Activated CD4-positive, alpha-beta memory T cell treated with anti-CD3 and anti-CD28 coated beads, Interleukin-2, amount 10 ng/mL, durations not matched to agents 7 days and 5 days (primary cell): ENCODE measurements around the gene BTBD9. TPM values are rescaled to one million over a fixed set of nuclear protein-coding genes. Genes with fewer than 3 reads are reported as not detected.

Experiments
- CTCF ChIA-PET: fragments of 350-600 bp; sonication (Branson Sonifier 250); formaldehyde crosslinking; loops from one replicate; lab custom pipeline; 2021; ENCODE audit warnings: antibody characterized with exemption, inconsistent platforms; lab: Charles Lee
- POLR2A ChIA-PET: fragments of 350-600 bp; sonication (Branson Sonifier 250); formaldehyde crosslinking; loops from one replicate; lab custom pipeline; 2021; ENCODE audit warnings: antibody characterized with exemption; lab: Charles Lee
- DNase-seq: peaks from one replicate; pipeline ENCODE4 v3.0.0-alpha.2; 2020
- H3K27ac Mint-ChIP-seq: one replicate; pipeline ENCODE4 v1.8.0; 2021; ENCODE audit warnings: mild to moderate bottlenecking, mixed read lengths
- H3K27me3 Mint-ChIP-seq: one replicate; pipeline ENCODE4 v1.8.0; 2021; ENCODE audit warnings: mixed read lengths
- H3K36me3 Mint-ChIP-seq: one replicate; pipeline ENCODE4 v1.8.0; 2021; ENCODE audit warnings: low read depth, mixed read lengths
- H3K4me1 Mint-ChIP-seq: one replicate; pipeline ENCODE4 v1.8.0; 2021; ENCODE audit warnings: mixed read lengths
- H3K4me3 Mint-ChIP-seq: one replicate; pipeline ENCODE4 v1.8.0; 2021; ENCODE audit warnings: mild to moderate bottlenecking, mixed read lengths
- H3K9me3 Mint-ChIP-seq: one replicate; pipeline ENCODE4 v1.8.0; 2021; ENCODE audit warnings: mixed read lengths
- total RNA-seq, 2 experiments: library from RNA; stranded (reverse); gene quantifications; one replicate each; pipeline ENCODE4 v1.2.3, GENCODE V29; 2021

BTBD9 gene
- total RNA-seq = 10 to 100 TPM; 14.7 to 16.1 TPM

GRCh38 chr6:38639498-38640215, at the start of gene BTBD9:
BTBD9 (minus strand) TSS chr6:38639929.
- CTCF ChIA-PET = no interaction called here
- no peaks in the 10 kb centered on the region for H3K9me3 Mint-ChIP-seq
- peak within 1 kb of the TSS; percentile 88 for H3K4me3 Mint-ChIP-seq
- H3K4me1 Mint-ChIP-seq = peaks cover 45% of the 10 kb centered on the region
- POLR2A ChIA-PET = interaction anchor here (0.6 to 2.3 kb wide), 8 partner anchors 62 to 821 kb away, joined by 3 to 15 read pairs (median 4); partner anchors contain the start of gene GLO1
- H3K36me3 Mint-ChIP-seq = peaks cover 2% of the 10 kb centered on the region
- peak; percentile 86 for DNase-seq
- peak within 1 kb of the TSS; percentile 87 for H3K27ac Mint-ChIP-seq
- no peaks in the 10 kb centered on the region for H3K27me3 Mint-ChIP-seq

- POLR2A ChIA-PET = no interaction called here
- Mint-ChIP-seq H3K4me3 (no peak overlapping the region), H3K27ac (peak overlapping the region; percentile 12), H3K9me3 (no peaks in the 10 kb centered on the region), H3K4me1 (peaks cover 16% of the 10 kb centered on the region), H3K27me3 (no peaks in the 10 kb centered on the region), H3K36me3 (peaks cover 32% of the 10 kb centered on the region)
- CTCF ChIA-PET = interaction anchor here (0.8 kb wide), 1 partner anchor 80 kb away, joined by 3 read pairs; no protein-coding TSS in a partner anchor
- no peak for DNase-seq
Measured at GRCh38 chr6:38688579-38689087, 48.9 kb upstream of the BTBD9 start.

- CTCF ChIA-PET = no interaction called here
- H3K27me3 Mint-ChIP-seq = no peaks in the 10 kb centered on the region
Measured at GRCh38 chr6:38687549-38687948, 47.8 kb upstream of the BTBD9 start.

GRCh38 chr6:38687043-38687353, 47.3 kb upstream of the BTBD9 start:
- no peaks in the 10 kb centered on the region for H3K9me3 Mint-ChIP-seq
- DNase-seq = no peak
- ChIA-PET CTCF (no interaction called here), POLR2A (no interaction called here)
- H3K27ac Mint-ChIP-seq = no peak overlapping the region
- no peaks in the 10 kb centered on the region for H3K27me3 Mint-ChIP-seq
- no peak overlapping the region for H3K4me3 Mint-ChIP-seq
- H3K36me3 Mint-ChIP-seq = peaks cover 29% of the 10 kb centered on the region
- H3K4me1 Mint-ChIP-seq = peaks cover 16% of the 10 kb centered on the region

More at GRCh38 chr6:38687549-38687948, 47.8 kb upstream of the BTBD9 start:
- Mint-ChIP-seq H3K4me1 (peaks cover 16% of the 10 kb centered on the region), H3K4me3 (no peak overlapping the region), H3K36me3 (peaks cover 28% of the 10 kb centered on the region), H3K27ac (no peak overlapping the region), H3K9me3 (no peaks in the 10 kb centered on the region)
- DNase-seq = no peak
- POLR2A ChIA-PET = no interaction called here

GRCh38 chr6:38686270-38687042, 46.7 kb upstream of the BTBD9 start:
- no peak overlapping the region for H3K27ac Mint-ChIP-seq
- no peak overlapping the region for H3K4me3 Mint-ChIP-seq
- peaks cover 16% of the 10 kb centered on the region for H3K4me1 Mint-ChIP-seq
- H3K9me3 Mint-ChIP-seq = no peaks in the 10 kb centered on the region
- no peak for DNase-seq
- ChIA-PET POLR2A (interaction anchor here (0.9 to 1.8 kb wide), 2 partner anchors 15 to 16 kb away, joined by 3 to 5 read pairs; partner anchors contain the start of gene GLO1), CTCF (no interaction called here)
- no peaks in the 10 kb centered on the region for H3K27me3 Mint-ChIP-seq
- peaks cover 31% of the 10 kb centered on the region for H3K36me3 Mint-ChIP-seq

GRCh38 chr6:38684904-38685303, 45.2 kb upstream of the BTBD9 start:
- CTCF ChIA-PET = no interaction called here
- POLR2A ChIA-PET = interaction anchor here (1.8 kb wide), 1 partner anchor 18 kb away, joined by 5 read pairs; the partner anchor contains the start of gene GLO1
- H3K4me3 Mint-ChIP-seq = no peak overlapping the region

GRCh38 chr6:38684237-38684636, 44.5 kb upstream of the BTBD9 start:
- Mint-ChIP-seq H3K36me3 (peaks cover 41% of the 10 kb centered on the region), H3K9me3 (no peaks in the 10 kb centered on the region), H3K27ac (no peak overlapping the region), H3K27me3 (no peaks in the 10 kb centered on the region), H3K4me3 (no peak overlapping the region), H3K4me1 (peaks cover 13% of the 10 kb centered on the region)
- CTCF ChIA-PET = no interaction called here
- POLR2A ChIA-PET = no interaction called here
- DNase-seq = no peak

More at GRCh38 chr6:38684904-38685303, 45.2 kb upstream of the BTBD9 start:
- no peak for DNase-seq
- H3K36me3 Mint-ChIP-seq = peaks cover 38% of the 10 kb centered on the region
- no peaks in the 10 kb centered on the region for H3K9me3 Mint-ChIP-seq
- peaks cover 16% of the 10 kb centered on the region for H3K4me1 Mint-ChIP-seq
- H3K27me3 Mint-ChIP-seq = no peaks in the 10 kb centered on the region
- H3K27ac Mint-ChIP-seq = no peak overlapping the region

- Mint-ChIP-seq H3K36me3 (peaks cover 52% of the 10 kb centered on the region), H3K4me3 (no peak overlapping the region), H3K4me1 (peaks cover 22% of the 10 kb centered on the region), H3K27ac (no peak overlapping the region), H3K27me3 (no peaks in the 10 kb centered on the region), H3K9me3 (no peaks in the 10 kb centered on the region)
- ChIA-PET CTCF (interaction anchor here (0.9 to 1.0 kb wide), 2 partner anchors 9 to 21 kb away, joined by 3 to 5 read pairs; partner anchors contain the start of gene GLO1), POLR2A (no interaction called here)
- DNase-seq = no peak
Measured at GRCh38 chr6:38681850-38682249, 42.1 kb upstream of the BTBD9 start.

- DNase-seq = no peak
- Mint-ChIP-seq H3K4me1 (peaks cover 31% of the 10 kb centered on the region), H3K9me3 (no peaks in the 10 kb centered on the region), H3K4me3 (no peak overlapping the region), H3K36me3 (peaks cover 65% of the 10 kb centered on the region), H3K27ac (no peak overlapping the region), H3K27me3 (no peaks in the 10 kb centered on the region)
- ChIA-PET CTCF (no interaction called here), POLR2A (interaction anchor here (0.9 kb wide), 1 partner anchor 23 kb away, joined by 4 read pairs; the partner anchor contains the start of gene GLO1)
Measured at GRCh38 chr6:38679668-38680067, 39.9 kb upstream of the BTBD9 start.

- Mint-ChIP-seq H3K9me3 (peaks cover 2% of the 10 kb centered on the region), H3K27me3 (no peaks in the 10 kb centered on the region), H3K27ac (no peak overlapping the region), H3K4me1 (peaks cover 45% of the 10 kb centered on the region), H3K4me3 (no peak overlapping the region), H3K36me3 (peaks cover 69% of the 10 kb centered on the region)
- no peak for DNase-seq
- POLR2A ChIA-PET = no interaction called here
- CTCF ChIA-PET = no interaction called here
Measured at GRCh38 chr6:38678178-38678760, 38.5 kb upstream of the BTBD9 start.

- Mint-ChIP-seq H3K36me3 (peaks cover 66% of the 10 kb centered on the region), H3K27ac (no peak overlapping the region), H3K4me3 (no peak overlapping the region), H3K4me1 (peaks cover 52% of the 10 kb centered on the region), H3K9me3 (peaks cover 2% of the 10 kb centered on the region), H3K27me3 (no peaks in the 10 kb centered on the region)
- CTCF ChIA-PET = no interaction called here
- POLR2A ChIA-PET = no interaction called here
- DNase-seq = no peak
Measured at GRCh38 chr6:38676974-38677544, 37.3 kb upstream of the BTBD9 start.

GRCh38 chr6:38676236-38676973, 36.7 kb upstream of the BTBD9 start:
- Mint-ChIP-seq H3K9me3 (peaks cover 2% of the 10 kb centered on the region), H3K4me3 (no peak overlapping the region), H3K27ac (no peak overlapping the region), H3K36me3 (peaks cover 60% of the 10 kb centered on the region), H3K27me3 (no peaks in the 10 kb centered on the region), H3K4me1 (peaks cover 54% of the 10 kb centered on the region)
- ChIA-PET POLR2A (no interaction called here), CTCF (no interaction called here)
- DNase-seq = no peak
